Lung (tissue), 12 donors: Measurements from ENCODE around the gene AFG1L. TPM values are rescaled to one million over a fixed set of nuclear protein-coding genes. Genes with fewer than 3 reads are reported as not detected.
"Not testable (repeated sequence)": the region's sequence is repeated elsewhere in the genome, so short reads cannot be mapped to it uniquely, and the experiment has no call there.

Experiments
- ATAC-seq: fragments of 200-7000 bp; cut with Tn5 transposase; one replicate; pipeline ENCODE4 v1.9.1; 2020; ENCODE audit warnings: moderate number of reproducible peaks; ENCODE audit not compliant: insufficient read depth, low FRiP score
- DNase-seq, 3 donors: peaks; one replicate each; pipeline ENCODE4 v3.0.0-alpha.2; 2013 to 2017
- H3K27ac ChIP-seq, 2 donors: one replicate each; pipeline ENCODE4 v1.5.1; 2013; ENCODE audit warnings: mild to moderate bottlenecking in 2 of 2, moderate library complexity in 2 of 2, control low read depth in 1 of 2, inconsistent platforms in 1 of 2, low read depth in 1 of 2, low read length in 1 of 2
- H3K27me3 ChIP-seq, 3 donors: one replicate each; pipeline ENCODE4 v1.5.1; 2013; ENCODE audit warnings: low read length in 2 of 3; ENCODE audit not compliant: control insufficient read depth in 3 of 3, insufficient read depth in 3 of 3
- H3K36me3 ChIP-seq, 4 donors: one replicate each; pipeline ENCODE4 v1.5.1; 2013; ENCODE audit warnings: low read length in 4 of 4, mild to moderate bottlenecking in 1 of 4, moderate library complexity in 1 of 4; ENCODE audit not compliant: control insufficient read depth in 4 of 4, insufficient read depth in 4 of 4
- H3K4me1 ChIP-seq, 5 donors: one replicate each; pipeline ENCODE4 v1.5.1; 2013; ENCODE audit warnings: low read length in 5 of 5, mild to moderate bottlenecking in 2 of 5, moderate library complexity in 1 of 5; ENCODE audit not compliant: control insufficient read depth in 5 of 5, insufficient read depth in 5 of 5
- H3K4me3 ChIP-seq: one replicate; pipeline ENCODE4 v1.5.1; 2013; ENCODE audit warnings: mild to moderate bottlenecking, control low read depth, moderate library complexity
- H3K9ac ChIP-seq, 2 donors: one replicate each; pipeline ENCODE4 v1.5.1; 2013; ENCODE audit warnings: low read length in 2 of 2, control low read depth in 1 of 2; ENCODE audit not compliant: insufficient read depth in 1 of 2
- H3K9me3 ChIP-seq, 4 donors: one replicate each; pipeline ENCODE4 v1.5.1; 2013; ENCODE audit warnings: low read length in 3 of 4, mild to moderate bottlenecking in 1 of 4, moderate library complexity in 1 of 4; ENCODE audit not compliant: control insufficient read depth in 4 of 4, insufficient read depth in 3 of 4
- WGBS, 2 donors: extraction: QIAGEN DNeasy Blood & Tissue Kit; methylation state at CpG; one replicate each; pipeline ENCODE4 v1.1.7; 2013; 5-methylcytosine and 5-hydroxymethylcytosine counted together
- polyA plus RNA-seq, 2 donors: library from polyadenylated mRNA; stranded (reverse); fragments of 200-250 nt; gene quantifications; one replicate each; pipeline ENCODE4 v1.2.1, GENCODE V29; 2013
- total RNA-seq, 2 donors: library from RNA; depleted of rRNA in 1 of 2; stranded (reverse); fragments of >200 nt in 1 of 2; gene quantifications; one replicate each; pipeline ENCODE4 v1.2.1, GENCODE V29; 2014 to 2021
- TF ChIP-seq, protein P1 (sequence below): IDR thresholded peaks from 2 replicates; pipeline ENCODE4 v1.5.1; 2012; ENCODE audit warnings: mild to moderate bottlenecking; ENCODE audit errors: control extremely low read depth, extremely low read depth
- donor health status: control.
- donor health status: control.
- donor health status: Bipolar disorder and iron deficiency.
- donor health status: healthy.
- donor health status: DM: yes; HTN: yes; CAD: no.

Gene AFG1L
- total and polyA plus RNA-seq, 4 donors: 2.0 to 9.5 (median 5.5) TPM

DNA sequence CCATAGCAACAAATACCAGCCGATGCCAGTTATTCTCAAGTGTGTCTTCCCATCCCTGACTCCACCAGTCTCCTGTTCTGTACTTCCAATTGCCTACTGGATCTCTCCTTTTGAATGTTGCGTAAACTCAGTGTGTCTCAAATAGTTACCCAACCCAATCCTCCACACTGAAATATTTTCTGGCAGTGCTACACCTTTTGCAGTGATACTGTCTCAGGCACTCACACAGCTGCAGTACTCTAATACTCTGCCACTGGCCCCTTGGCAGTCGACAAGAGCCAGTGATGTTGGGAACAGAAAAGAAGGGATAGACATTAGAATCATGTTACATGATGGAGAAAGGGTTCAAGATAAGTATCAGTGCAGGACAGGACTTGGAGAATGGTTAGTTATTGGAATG is 234.0 kb downstream of the AFG1L start:
- Histone ChIP-seq H3K27me3 (no peaks in the 10 kb centered on the region), H3K4me1 (no peaks in the 10 kb centered on the region), H3K9ac (no peak overlapping the region), H3K27ac (no peak overlapping the region), H3K36me3 (no peaks in the 10 kb centered on the region), H3K4me3 (no peak overlapping the region), H3K9me3 (no peaks in the 10 kb centered on the region)
- TF ChIP-seq, protein P1, sequence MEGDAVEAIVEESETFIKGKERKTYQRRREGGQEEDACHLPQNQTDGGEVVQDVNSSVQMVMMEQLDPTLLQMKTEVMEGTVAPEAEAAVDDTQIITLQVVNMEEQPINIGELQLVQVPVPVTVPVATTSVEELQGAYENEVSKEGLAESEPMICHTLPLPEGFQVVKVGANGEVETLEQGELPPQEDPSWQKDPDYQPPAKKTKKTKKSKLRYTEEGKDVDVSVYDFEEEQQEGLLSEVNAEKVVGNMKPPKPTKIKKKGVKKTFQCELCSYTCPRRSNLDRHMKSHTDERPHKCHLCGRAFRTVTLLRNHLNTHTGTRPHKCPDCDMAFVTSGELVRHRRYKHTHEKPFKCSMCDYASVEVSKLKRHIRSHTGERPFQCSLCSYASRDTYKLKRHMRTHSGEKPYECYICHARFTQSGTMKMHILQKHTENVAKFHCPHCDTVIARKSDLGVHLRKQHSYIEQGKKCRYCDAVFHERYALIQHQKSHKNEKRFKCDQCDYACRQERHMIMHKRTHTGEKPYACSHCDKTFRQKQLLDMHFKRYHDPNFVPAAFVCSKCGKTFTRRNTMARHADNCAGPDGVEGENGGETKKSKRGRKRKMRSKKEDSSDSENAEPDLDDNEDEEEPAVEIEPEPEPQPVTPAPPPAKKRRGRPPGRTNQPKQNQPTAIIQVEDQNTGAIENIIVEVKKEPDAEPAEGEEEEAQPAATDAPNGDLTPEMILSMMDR: no peak
- ATAC-seq (no peak), DNase-seq (no peak)
- WGBS, 2 donors: 60 to 90% methylated on average over 3 of the region's 3 CpGs

DNA sequence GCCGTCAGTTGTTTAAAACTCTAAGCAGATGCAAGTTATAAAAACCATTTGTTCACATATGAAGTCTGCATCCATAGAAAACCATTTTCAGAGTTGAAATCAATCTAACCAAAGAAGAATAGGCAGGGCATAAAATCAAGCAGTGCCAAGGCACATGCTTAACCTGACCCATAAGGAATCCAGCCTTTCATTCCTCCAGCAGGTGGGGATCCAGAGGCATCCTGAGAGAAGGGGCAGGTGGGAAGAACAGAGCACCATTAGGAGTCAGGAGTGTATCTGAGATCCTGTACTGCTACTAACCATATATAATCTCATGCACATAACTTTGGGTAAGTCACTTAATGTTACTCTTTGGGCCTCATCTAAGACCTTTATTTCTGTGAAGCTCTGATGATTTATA is 236.5 kb downstream of the AFG1L start:
- H3K4me1 ChIP-seq: no peaks in the 10 kb centered on the region
- H3K27ac ChIP-seq: no peak overlapping the region
- 87 to 91% methylated on average over 1 of the region's 1 CpG for WGBS, 2 donors
- ATAC-seq (no peak), DNase-seq (no peak)
- TF ChIP-seq, protein P1: no peak
- no peak overlapping the region for H3K9ac ChIP-seq
- no peak overlapping the region for H3K4me3 ChIP-seq
- no peaks in the 10 kb centered on the region for H3K36me3 ChIP-seq
- no peaks in the 10 kb centered on the region for H3K27me3 ChIP-seq
- no peaks in the 10 kb centered on the region for H3K9me3 ChIP-seq

DNA sequence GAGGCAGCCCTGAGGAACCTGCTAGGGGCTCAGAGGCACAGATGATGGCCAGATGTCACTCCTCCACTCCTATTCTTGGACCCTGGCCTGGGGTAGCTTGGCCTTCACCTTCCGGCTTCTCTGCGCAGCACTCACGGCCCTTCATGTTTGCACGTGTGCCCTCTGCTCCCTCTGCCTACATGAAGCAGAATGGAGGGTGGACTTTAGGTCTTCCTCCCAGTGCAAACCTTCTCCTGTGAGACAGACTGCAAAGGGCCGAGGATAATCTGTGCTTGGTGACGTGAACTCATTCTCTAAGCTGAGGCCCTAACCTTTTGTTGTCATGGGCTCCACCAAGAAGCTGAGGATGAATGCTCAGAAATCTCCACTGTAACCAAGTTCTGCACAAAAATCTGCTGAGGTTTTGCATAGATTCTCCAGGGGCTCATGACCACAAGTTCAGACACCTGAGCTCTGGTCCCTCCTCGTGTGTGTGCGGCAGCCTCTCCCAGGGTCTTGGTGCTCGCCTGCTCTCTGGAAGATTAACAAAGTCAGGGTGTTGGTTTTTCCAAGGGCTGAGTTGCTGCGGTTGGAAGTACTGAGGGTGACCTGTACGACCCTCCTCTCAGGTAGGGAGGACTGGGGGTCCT is 240.4 kb downstream of the AFG1L start:
- H3K9me3 ChIP-seq: peaks cover 0 to 3% (median 0%) of the 10 kb centered on the region in 4 donors
- no peak overlapping the region for H3K9ac ChIP-seq
- no peaks in the 10 kb centered on the region for H3K27me3 ChIP-seq
- no peak for DNase-seq
- 92 to 93% methylated on average over 11 of the region's 11 CpGs for WGBS, 2 donors
- TF ChIP-seq, protein P1: no peak
- no peak overlapping the region for H3K4me3 ChIP-seq
- no peaks in the 10 kb centered on the region for H3K36me3 ChIP-seq
- peaks cover 0 to 2% (median 0%) of the 10 kb centered on the region in 5 donors for H3K4me1 ChIP-seq
- H3K27ac ChIP-seq: no peak overlapping the region
- ATAC-seq: no peak

DNA sequence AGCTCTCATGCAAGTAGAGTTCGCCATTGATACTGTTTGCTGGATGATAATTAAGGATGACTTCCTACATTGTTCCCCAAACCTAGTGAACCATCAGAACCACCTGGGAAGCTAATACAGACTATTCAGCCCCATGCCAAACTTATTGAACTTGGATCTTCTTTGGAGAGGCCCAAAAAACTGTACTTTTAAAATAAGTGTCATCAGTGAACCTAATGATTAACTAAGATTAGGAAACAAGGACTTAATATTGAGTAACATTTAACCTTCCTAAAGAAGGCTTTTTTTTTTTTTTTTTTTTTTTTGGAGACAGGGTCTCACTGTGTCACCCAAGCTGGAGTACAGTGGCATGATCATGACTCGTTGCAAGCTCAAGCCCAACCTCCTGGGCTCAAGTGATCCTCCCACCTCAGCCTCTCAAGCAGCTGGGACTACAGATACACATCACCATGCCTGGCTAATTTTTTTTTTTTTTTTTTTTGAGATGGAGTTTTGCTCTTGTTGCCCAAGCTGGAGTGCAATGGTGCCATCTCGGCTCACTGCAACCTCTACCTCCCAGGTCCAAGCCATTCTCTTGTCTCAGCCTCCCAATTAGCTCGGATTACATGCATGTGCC is 241.2 kb downstream of the AFG1L start:
- not testable (repeated sequence) for H3K4me3 ChIP-seq, H3K4me1 ChIP-seq

More for the DNA sequence above, 241.2 kb downstream of the AFG1L start:
- H3K36me3 ChIP-seq, H3K27me3 ChIP-seq, H3K9ac ChIP-seq, DNase-seq, ATAC-seq, H3K9me3 ChIP-seq, H3K27ac ChIP-seq: not testable (repeated sequence)
- 80 to 93% methylated on average over 4 of the region's 4 CpGs for WGBS, 2 donors
